ENCODE data around the gene THBS2.

DNA sequence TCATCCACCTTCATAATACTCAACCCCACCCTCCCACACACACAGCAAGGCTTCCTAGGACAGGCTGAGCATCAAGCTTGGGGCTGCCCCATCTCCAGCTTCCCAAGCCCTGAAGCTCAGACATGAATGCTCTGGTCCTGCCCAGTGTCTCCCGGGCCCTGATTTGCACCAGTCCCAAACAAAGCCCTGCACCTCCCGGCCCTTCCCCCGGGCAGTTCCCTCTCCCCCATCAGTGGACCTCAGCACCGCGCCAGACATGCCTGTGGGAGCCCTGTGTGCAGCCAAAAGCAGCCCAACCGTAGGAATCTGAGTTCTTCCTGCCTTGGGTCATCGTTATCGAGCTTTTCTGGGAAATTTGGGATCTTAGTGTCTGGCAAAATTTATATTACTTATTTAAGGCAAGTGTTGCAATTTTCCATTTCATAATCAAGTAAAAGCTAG lies 63.5 kb downstream of the THBS2 start:
- TF ChIP-seq, protein P1, sequence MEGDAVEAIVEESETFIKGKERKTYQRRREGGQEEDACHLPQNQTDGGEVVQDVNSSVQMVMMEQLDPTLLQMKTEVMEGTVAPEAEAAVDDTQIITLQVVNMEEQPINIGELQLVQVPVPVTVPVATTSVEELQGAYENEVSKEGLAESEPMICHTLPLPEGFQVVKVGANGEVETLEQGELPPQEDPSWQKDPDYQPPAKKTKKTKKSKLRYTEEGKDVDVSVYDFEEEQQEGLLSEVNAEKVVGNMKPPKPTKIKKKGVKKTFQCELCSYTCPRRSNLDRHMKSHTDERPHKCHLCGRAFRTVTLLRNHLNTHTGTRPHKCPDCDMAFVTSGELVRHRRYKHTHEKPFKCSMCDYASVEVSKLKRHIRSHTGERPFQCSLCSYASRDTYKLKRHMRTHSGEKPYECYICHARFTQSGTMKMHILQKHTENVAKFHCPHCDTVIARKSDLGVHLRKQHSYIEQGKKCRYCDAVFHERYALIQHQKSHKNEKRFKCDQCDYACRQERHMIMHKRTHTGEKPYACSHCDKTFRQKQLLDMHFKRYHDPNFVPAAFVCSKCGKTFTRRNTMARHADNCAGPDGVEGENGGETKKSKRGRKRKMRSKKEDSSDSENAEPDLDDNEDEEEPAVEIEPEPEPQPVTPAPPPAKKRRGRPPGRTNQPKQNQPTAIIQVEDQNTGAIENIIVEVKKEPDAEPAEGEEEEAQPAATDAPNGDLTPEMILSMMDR (IDR thresholded peaks at IDR 0.05 in 2 of 3, conservative IDR thresholded peaks at IDR 0.05 in 1 of 3; ENCODE audit: control insufficient read depth in 2 of 3, extremely low read depth in 1 of 3, insufficient read depth in 1 of 3, low read depth in 3 of 3, low read length in 3 of 3) = no peak
- TF ChIP-seq DPF2 (IDR thresholded peaks at IDR 0.05) (no peak), POLR2AphosphoS5 (IDR thresholded peaks at IDR 0.05; ENCODE audit: low read length) (no peak), CREB1 (IDR thresholded peaks at IDR 0.05; ENCODE audit: low read depth) (no peak), ZNF24 (IDR thresholded peaks at IDR 0.05) (no peak), CEBPB (IDR thresholded peaks at IDR 0.05; ENCODE audit: borderline replicate concordance in 1 of 2, low read depth in 2 of 2, low read length in 2 of 2) (no peak), NFYA (IDR thresholded peaks at IDR 0.05; ENCODE audit: borderline replicate concordance, low read depth, low read length) (no peak), FOS (IDR thresholded peaks at IDR 0.05; ENCODE audit: borderline replicate concordance, extremely low read depth, insufficient read length) (no peak)

Measured in GM12878 (cell line).